Measurements from ENCODE around the gene MYH9.
"Not testable (repeated sequence)": the region's sequence is repeated elsewhere in the genome, so short reads cannot be mapped to it uniquely, and the experiment has no call there.

DNA sequence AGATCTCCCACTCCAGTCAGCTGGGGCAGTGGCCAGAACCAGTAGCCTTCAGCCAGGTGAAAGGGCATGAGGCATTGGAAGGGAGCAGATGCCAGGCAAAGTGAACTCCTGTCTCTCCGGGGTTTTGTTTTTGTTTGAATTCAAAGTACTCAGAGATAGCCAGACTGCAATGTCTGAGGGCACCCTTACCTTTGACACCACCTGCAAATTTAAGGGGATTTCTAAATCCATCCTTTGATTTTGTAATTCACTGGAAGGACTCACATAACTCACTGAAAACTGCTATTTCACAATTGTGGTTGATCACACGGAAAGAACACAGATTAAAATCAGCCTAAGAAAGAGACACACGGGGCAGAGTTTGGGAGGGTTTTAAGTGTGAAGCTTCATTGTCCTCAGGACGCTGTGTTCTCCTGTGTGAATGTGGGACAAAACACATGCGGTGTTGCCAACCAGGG is 124.5 kb downstream of the MYH9 start:
- TF ChIP-seq, protein P1, sequence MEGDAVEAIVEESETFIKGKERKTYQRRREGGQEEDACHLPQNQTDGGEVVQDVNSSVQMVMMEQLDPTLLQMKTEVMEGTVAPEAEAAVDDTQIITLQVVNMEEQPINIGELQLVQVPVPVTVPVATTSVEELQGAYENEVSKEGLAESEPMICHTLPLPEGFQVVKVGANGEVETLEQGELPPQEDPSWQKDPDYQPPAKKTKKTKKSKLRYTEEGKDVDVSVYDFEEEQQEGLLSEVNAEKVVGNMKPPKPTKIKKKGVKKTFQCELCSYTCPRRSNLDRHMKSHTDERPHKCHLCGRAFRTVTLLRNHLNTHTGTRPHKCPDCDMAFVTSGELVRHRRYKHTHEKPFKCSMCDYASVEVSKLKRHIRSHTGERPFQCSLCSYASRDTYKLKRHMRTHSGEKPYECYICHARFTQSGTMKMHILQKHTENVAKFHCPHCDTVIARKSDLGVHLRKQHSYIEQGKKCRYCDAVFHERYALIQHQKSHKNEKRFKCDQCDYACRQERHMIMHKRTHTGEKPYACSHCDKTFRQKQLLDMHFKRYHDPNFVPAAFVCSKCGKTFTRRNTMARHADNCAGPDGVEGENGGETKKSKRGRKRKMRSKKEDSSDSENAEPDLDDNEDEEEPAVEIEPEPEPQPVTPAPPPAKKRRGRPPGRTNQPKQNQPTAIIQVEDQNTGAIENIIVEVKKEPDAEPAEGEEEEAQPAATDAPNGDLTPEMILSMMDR (IDR thresholded peaks at IDR 0.05), result not testable (repeated sequence)
- not testable (repeated sequence) for TF ChIP-seq POLR2AphosphoS5 (IDR thresholded peaks at IDR 0.05; ENCODE audit: low read depth, low read length); REST (IDR thresholded peaks at IDR 0.05; ENCODE audit: insufficient read depth in 1 of 2, low read depth in 2 of 2, low read length in 1 of 2); TCF7L2 (IDR thresholded peaks at IDR 0.05; ENCODE audit: low read depth, low read length)

Data from Panc1 (cell line).